GM21619 (cell line): Measurements from ENCODE around the gene CLIP4.

ENCODE experiments used
- ATAC-seq: cut with Tn5 transposase; IDR thresholded peaks from one replicate; pipeline ENCODE4 v1.9.1; 2021; ENCODE audit not compliant: unreplicated experiment

CLIP4 gene

GRCh38 chr2:29129586-29130281 lies 14.5 kb downstream of the CLIP4 start:
- peak; percentile 27 for ATAC-seq

- peak; percentile 84 for ATAC-seq
These were observed 15.1 kb downstream of the CLIP4 start for GRCh38 chr2:29130295-29130694.

- no peak for ATAC-seq
These were observed 19.7 kb downstream of the CLIP4 start for GRCh38 chr2:29134933-29135332.

GRCh38 chr2:29139152-29139551 lies 23.9 kb downstream of the CLIP4 start:
- no peak for ATAC-seq

- ATAC-seq = no peak
These were observed 24.5 kb downstream of the CLIP4 start for GRCh38 chr2:29139731-29140130.

GRCh38 chr2:29143657-29144056 lies 28.4 kb downstream of the CLIP4 start:
- ATAC-seq = no peak

- ATAC-seq = no peak
These were observed 31.0 kb downstream of the CLIP4 start for GRCh38 chr2:29146197-29146596.

GRCh38 chr2:29147963-29148362 lies 32.7 kb downstream of the CLIP4 start:
- no peak for ATAC-seq

- ATAC-seq = no peak
These were observed 39.4 kb downstream of the CLIP4 start for GRCh38 chr2:29154610-29155009.

- ATAC-seq = no peak
These were observed 40.4 kb downstream of the CLIP4 start for GRCh38 chr2:29155578-29155977.

GRCh38 chr2:29157131-29157530 lies 41.9 kb downstream of the CLIP4 start:
- ATAC-seq = no peak

GRCh38 chr2:29159125-29159524 lies 43.9 kb downstream of the CLIP4 start:
- ATAC-seq = no peak

- no peak for ATAC-seq
These were observed 45.0 kb downstream of the CLIP4 start for GRCh38 chr2:29160184-29160583.

GRCh38 chr2:29162204-29162928 lies 47.2 kb downstream of the CLIP4 start:
- ATAC-seq = no peak

GRCh38 chr2:29164091-29164846 lies 49.1 kb downstream of the CLIP4 start:
- no peak for ATAC-seq

- no peak for ATAC-seq
These were observed 50.4 kb downstream of the CLIP4 start for GRCh38 chr2:29165362-29166241.

GRCh38 chr2:29166242-29167039 lies 51.2 kb downstream of the CLIP4 start:
- ATAC-seq = no peak

GRCh38 chr2:29174937-29175336 lies 59.7 kb downstream of the CLIP4 start:
- no peak for ATAC-seq

GRCh38 chr2:29175338-29175737 lies 60.1 kb downstream of the CLIP4 start:
- no peak for ATAC-seq

GRCh38 chr2:29182334-29182733 lies 67.1 kb downstream of the CLIP4 start:
- ATAC-seq = no peak
